Spinal cord (tissue), 10 donors: Measurements from ENCODE around the gene NRTN. TPM values are rescaled to one million over a fixed set of nuclear protein-coding genes. Genes with fewer than 3 reads are reported as not detected.
"Not testable (repeated sequence)": the region's sequence is repeated elsewhere in the genome, so short reads cannot be mapped to it uniquely, and the experiment has no call there.

Experiments used
- DNase-seq, 6 donors: peaks; one replicate each; pipeline versions ENCODE4 v3.0.0 to v3.0.0-alpha.2; 2013 to 2015; ENCODE audit warnings: low spot score in 6 of 6, low read depth in 4 of 6
- H3K27ac ChIP-seq: one replicate; pipeline ENCODE4 v1.5.1; 2013; ENCODE audit warnings: low read depth, low read length, control low read depth
- H3K27me3 ChIP-seq: one replicate; pipeline ENCODE4 v1.6.1; 2013; ENCODE audit warnings: low read length; ENCODE audit not compliant: control insufficient read depth, insufficient read depth
- H3K36me3 ChIP-seq: one replicate; pipeline ENCODE4 v1.6.1; 2013; ENCODE audit warnings: low read length; ENCODE audit not compliant: control insufficient read depth, insufficient read depth
- H3K4me1 ChIP-seq: one replicate; pipeline ENCODE4 v1.6.1; 2013; ENCODE audit warnings: low read length; ENCODE audit not compliant: control insufficient read depth, insufficient read depth
- H3K4me3 ChIP-seq: one replicate; pipeline ENCODE4 v1.5.1; 2013; ENCODE audit warnings: low read depth, low read length, control low read depth
- H3K9me3 ChIP-seq: one replicate; pipeline ENCODE4 v1.6.1; 2013; ENCODE audit warnings: low read length; ENCODE audit not compliant: control insufficient read depth, insufficient read depth
- WGBS: methylation state at CpG from one replicate; pipeline ENCODE4 v1.1.5; 2013; ENCODE audit warnings: missing lambda C conversion rate; ENCODE audit not compliant: insufficient coverage; 5-methylcytosine and 5-hydroxymethylcytosine counted together
- polyA plus RNA-seq, 2 donors: library from polyadenylated mRNA; unstranded; fragments of 120-200 nt; gene quantifications; one replicate each; pipeline ENCODE4 v1.2.1, GENCODE V29; 2013; ENCODE audit not compliant: insufficient read length in 2 of 2
- total RNA-seq, 2 donors: library from RNA; depleted of rRNA in 1 of 2; stranded (reverse); fragments of 120-200 nt in 1 of 2; fragments of >200 nt in 1 of 2; gene quantifications; one replicate each; pipeline versions ENCODE4 v1.2.3 to v1.2.4, GENCODE V29; 2013 to 2014
- donor health status: healthy.

The NRTN gene
- total and polyA plus RNA-seq, 4 donors = 0.20 to 0.99 (median 0.45) TPM

DNA sequence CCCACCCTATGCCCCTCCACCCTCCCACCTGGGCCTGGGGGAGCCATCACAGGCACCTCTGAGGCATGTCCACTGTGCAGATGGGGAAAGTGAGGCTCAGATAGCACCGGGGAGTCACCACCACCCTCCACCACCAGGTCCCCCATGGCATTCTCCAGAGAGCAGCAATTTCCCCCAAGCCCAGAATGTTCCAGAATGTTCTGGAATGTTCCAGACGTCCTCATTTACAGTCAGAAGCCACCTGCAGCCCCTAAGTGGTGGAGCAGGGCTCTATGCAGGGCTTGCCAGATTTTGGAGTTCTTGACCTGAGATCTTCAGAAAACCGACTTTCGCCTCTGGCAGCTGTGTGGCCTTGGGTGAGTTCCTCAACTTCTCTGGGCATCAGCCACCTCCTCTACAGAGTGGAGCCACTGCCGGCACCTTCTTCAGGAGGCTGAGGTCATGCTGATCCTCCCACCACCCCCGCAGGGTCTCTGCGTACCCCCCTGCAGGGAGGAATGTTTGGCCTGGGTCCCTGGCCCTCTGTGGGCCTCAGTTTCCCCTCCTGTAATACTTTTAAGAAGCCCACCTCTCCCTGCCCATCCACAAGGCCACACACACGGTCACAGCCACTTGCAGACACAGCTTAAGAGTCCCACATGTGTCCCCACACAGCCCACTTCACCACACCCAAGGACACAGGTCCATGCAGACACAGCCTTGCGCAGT is 59.3 kb downstream of the NRTN start:
- 82% methylated on average over 8 of the region's 9 CpGs for WGBS
- H3K27ac ChIP-seq = no peak overlapping the region

DNA sequence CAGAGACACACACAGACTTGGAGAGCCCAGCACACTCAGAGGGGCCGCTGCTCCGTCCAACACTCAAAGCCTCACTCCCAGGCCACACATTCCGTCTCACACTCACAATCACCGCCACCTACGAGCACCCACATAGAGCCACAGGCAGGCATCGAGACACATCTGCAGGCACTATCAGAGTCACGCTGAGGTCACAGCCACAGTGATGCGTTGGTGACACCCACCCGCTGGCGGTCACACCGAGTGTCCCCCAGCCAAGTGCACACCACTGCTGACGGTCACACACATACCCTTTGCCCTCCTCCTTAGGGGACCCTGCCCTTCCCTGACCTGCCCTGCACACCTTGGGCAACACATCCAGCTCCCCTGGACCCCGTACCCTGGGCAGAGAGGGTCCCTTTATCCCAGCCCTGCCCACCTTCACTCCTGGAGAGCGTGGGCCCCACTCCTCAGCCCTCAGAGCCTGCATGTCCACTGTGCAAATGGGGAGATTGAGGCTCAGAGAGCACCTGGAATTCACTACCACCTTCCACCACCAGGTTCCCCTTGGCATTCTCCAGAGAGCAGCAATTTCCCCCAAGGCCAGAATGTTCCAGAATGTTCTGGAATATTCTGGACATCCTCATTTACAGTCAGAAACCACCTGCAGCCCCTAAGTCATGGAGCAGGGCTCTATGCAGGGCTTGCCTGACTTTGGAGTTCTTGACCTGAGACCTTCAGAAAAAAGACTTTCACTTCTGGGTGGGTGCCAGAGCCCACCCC is 60.0 kb downstream of the NRTN start:
- Histone ChIP-seq H3K36me3 (no peaks in the 10 kb centered on the region), H3K27ac (no peak overlapping the region), H3K27me3 (no peaks in the 10 kb centered on the region), H3K9me3 (no peaks in the 10 kb centered on the region), H3K4me1 (no peaks in the 10 kb centered on the region), H3K4me3 (no peak overlapping the region)
- DNase-seq = no peak
- WGBS = 86% methylated on average over 14 of the region's 14 CpGs

More for the DNA sequence above, 59.3 kb downstream of the NRTN start:
- Histone ChIP-seq H3K4me1 (no peaks in the 10 kb centered on the region), H3K27me3 (no peaks in the 10 kb centered on the region), H3K9me3 (no peaks in the 10 kb centered on the region), H3K4me3 (no peak overlapping the region), H3K36me3 (no peaks in the 10 kb centered on the region)
- DNase-seq = no peak

DNA sequence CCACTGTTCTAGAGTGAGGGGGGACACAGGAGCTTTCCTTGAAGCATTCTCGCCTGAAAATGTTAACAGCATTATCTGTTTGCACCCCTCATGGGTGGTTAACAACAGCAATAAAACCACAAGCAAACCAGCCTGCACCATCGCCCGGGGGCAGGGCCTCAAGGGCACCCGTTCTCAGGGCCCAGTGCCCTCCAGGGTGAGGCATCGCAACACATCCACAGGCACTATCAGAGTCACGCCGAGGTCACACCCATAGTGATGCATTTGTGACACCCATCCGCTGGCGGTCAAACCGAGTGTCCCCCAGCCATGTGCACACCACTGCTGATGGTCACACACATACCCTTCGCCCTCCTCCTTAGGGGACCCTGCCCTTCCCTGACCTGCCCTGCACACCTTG is 60.9 kb downstream of the NRTN start:
- no peaks in the 10 kb centered on the region for H3K4me1 ChIP-seq
- no peaks in the 10 kb centered on the region for H3K36me3 ChIP-seq
- WGBS = 75% methylated on average over 10 of the region's 11 CpGs
- H3K27ac ChIP-seq = no peak overlapping the region
- H3K27me3 ChIP-seq = no peaks in the 10 kb centered on the region
- no peak for DNase-seq
- H3K9me3 ChIP-seq = no peaks in the 10 kb centered on the region
- no peak overlapping the region for H3K4me3 ChIP-seq

DNA sequence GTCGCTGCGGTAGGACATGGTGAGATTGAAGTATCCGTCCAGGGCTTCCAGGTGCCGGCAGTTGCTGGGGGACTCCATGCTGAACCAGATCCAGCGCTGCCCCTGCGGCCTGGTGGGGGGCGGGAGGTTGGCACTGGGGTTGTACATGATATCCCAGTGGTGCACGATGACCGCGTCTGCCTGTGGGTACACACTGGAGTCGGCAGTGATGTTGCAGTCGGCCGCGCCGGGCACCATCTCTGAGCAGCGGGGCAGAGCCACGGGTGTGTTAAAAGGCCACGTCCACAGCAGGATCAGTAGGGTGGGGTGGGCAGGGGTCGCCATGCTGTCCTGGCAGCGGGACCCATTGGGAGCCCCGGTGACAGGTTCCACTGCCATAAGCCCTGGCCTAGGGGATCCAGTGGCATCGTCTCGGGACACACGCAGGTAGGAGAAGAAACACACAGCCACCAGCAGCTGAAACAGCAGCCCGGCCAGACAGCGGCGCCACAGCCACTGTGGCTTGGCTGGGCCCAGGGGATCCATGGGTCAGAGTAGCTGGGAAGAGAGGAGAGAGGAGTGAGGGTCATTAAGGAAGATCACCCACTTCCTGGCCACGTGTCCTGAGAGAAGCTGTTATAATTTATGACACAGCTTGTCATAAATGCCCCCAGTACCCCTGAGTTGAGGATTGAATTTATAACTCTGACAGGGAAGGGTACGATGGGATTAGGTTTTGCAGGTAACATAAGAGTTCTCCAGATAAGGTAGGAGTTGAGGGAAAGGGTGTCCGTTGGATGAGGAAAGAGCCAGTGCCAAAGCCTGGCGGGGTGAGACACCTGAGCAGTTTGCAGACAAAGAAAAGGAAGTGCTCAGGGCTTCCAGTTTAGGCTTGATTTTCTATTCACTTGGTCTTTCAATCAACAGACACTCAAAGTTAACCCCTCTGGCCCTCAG is 62.6 kb downstream of the NRTN start:
- Histone ChIP-seq H3K27me3 (no peaks in the 10 kb centered on the region), H3K4me1 (no peaks in the 10 kb centered on the region), H3K9me3 (no peaks in the 10 kb centered on the region), H3K4me3 (no peak overlapping the region), H3K36me3 (no peaks in the 10 kb centered on the region), H3K27ac (no peak overlapping the region)
- WGBS = 86% methylated on average over 30 of the region's 31 CpGs
- DNase-seq = no peak

DNA sequence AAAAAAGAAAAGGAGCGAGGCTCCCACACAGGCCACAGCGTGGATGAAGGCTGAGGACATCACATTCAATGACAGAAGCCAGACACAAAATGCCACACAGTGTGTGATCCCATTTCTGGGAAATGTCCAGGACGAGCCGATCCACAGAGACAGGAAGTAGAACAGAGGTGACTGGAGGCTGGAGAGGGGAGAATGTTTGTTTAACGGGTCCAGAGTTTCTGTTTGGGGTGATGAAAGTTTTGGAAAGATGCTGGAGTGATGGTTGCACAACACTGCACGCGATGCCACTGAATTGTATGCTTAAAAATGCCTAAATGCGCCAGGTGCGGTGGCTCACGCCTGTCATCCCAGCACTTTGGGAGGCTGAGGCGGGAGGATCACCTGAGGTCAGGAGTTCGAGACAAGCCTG is 66.1 kb downstream of the NRTN start:
- no peaks in the 10 kb centered on the region for H3K36me3 ChIP-seq
- 85% methylated on average over 9 of the region's 12 CpGs for WGBS
- H3K27me3 ChIP-seq = no peaks in the 10 kb centered on the region
- no peaks in the 10 kb centered on the region for H3K9me3 ChIP-seq
- DNase-seq = no peak
- no peak overlapping the region for H3K4me3 ChIP-seq
- no peak overlapping the region for H3K27ac ChIP-seq
- H3K4me1 ChIP-seq = no peaks in the 10 kb centered on the region

DNA sequence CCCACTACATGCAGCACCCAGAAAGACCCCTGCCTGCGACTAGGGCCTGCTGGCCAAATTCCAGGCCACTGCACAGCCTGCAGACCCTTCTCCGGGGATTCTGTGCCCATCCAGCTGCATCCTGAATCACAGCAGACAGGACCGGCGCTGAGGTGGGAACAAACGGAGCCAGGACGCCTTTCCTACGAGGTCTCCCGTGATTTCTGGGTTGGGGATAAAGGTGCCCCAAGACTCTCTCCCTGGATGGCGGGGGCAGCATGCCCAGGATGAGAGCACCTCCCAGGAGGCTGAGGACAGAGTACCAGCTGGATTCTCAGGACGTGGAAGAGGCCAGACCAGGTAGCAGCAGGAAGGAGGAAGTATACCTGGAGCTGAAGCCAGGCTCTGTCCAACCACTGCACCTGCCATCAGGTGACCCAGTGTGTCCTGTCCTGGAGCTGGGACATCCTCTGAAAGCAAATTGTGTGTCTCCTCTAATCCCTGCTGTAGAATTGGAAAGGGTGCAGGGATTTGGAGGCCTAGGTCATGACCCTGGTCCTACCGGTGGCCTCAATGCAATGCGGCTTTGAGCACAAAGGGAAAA is 68.8 kb downstream of the NRTN start:
- 93% methylated on average over 9 of the region's 12 CpGs for WGBS
- no peaks in the 10 kb centered on the region for H3K4me1 ChIP-seq
- no peaks in the 10 kb centered on the region for H3K27me3 ChIP-seq
- H3K36me3 ChIP-seq = no peaks in the 10 kb centered on the region
- H3K4me3 ChIP-seq = no peak overlapping the region
- H3K27ac ChIP-seq = no peak overlapping the region
- DNase-seq = no peak
- no peaks in the 10 kb centered on the region for H3K9me3 ChIP-seq

DNA sequence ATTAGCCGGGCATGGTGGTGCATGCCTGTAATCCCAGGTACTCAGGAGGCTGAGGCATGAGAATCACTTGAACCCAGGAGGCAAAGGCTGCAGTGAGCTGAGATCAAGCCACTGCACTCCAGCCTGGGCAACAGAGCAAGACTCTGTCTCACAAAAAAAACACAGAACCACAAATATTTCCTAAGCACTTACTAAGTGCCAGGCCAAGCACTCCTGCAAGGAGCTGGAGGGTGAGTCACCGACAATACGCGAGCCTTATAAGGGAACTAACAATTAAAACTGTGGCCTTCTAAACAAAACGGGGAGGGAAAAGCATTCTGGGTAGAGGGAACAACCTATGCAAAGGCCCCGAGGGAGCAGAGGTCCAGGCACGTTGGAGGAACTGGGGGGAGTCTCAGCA is 69.6 kb downstream of the NRTN start:
- H3K36me3 ChIP-seq, H3K27me3 ChIP-seq, H3K27ac ChIP-seq, H3K9me3 ChIP-seq, H3K4me3 ChIP-seq, H3K4me1 ChIP-seq, DNase-seq: not testable (repeated sequence)
- WGBS = 80% methylated on average over 7 of the region's 7 CpGs

DNA sequence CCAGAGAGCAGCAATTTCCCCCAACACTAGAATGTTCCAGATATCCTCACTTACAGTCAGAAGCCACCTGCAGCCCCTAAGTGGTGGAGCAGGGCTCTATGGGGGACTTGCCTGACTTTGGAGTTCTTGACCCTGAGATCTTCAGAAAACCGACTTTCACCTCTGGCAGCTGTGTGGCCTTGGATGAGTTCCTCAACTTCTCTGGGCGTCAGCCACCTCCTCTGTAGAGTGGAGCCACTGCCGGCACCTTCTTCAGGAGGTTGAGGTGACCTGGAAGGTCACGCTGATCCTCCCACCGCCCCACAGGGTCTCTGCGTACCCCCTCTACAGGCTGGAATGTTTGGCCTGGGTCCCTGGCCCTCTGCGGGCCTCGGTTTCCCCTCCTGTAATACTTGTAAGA is 72.6 kb downstream of the NRTN start:
- no peak for DNase-seq
- peaks cover 8% of the 10 kb centered on the region for H3K4me1 ChIP-seq
- H3K27me3 ChIP-seq = peaks cover 2% of the 10 kb centered on the region
- no peaks in the 10 kb centered on the region for H3K36me3 ChIP-seq
- no peak overlapping the region for H3K4me3 ChIP-seq
- H3K27ac ChIP-seq = no peak overlapping the region
- 92% methylated on average over 4 of the region's 8 CpGs for WGBS
- H3K9me3 ChIP-seq = no peaks in the 10 kb centered on the region

DNA sequence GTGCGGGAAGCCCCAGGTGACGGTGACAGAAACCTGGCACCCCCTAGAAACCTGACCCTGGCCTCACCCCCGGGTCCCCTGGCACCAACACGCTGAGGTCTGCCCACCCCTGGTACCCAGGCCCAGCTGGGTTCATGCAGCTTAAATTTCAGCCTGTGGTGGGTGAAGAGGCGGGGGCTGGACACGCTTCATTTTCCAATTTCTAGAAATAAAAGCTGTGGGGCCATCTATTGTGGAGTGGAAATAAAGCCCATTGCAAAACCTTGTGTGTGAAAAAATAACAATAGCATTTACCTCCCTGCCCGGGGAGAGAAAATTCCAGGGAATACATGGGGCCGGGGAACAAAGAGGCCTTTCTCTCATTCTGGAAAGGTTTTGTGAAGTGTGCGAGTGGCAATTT is 73.0 kb downstream of the NRTN start:
- H3K4me1 ChIP-seq = peaks cover 8% of the 10 kb centered on the region
- no peak overlapping the region for H3K27ac ChIP-seq
- H3K27me3 ChIP-seq = peaks cover 2% of the 10 kb centered on the region
- no peaks in the 10 kb centered on the region for H3K36me3 ChIP-seq
- H3K4me3 ChIP-seq = no peak overlapping the region
- 28% methylated on average over 3 of the region's 9 CpGs for WGBS
- peak in 1 of 6 donors; percentile 9 for DNase-seq
- H3K9me3 ChIP-seq = no peaks in the 10 kb centered on the region
